Adrenal gland (tissue), 12 donors: ENCODE results near the gene COL12A1. TPM values are rescaled to one million over a fixed set of nuclear protein-coding genes. Genes with fewer than 3 reads are reported as not detected.
A peak's percentile ranks its signal among the peaks of the same experiment; 100 is the strongest.

Source experiments
- DNase-seq, 7 donors: peaks; one replicate each; pipeline ENCODE4 v3.0.0-alpha.2; 2019 to 2020
- H3K27ac ChIP-seq, 5 donors: fragments of 200-600 bp; sonication (generic) in 4 of 5; 1 replicate in 3 of 5; 2 replicates in 2 of 5; pipeline versions ENCODE4 v1.5.1 to v1.8.0; 2016 to 2020; ENCODE audit warnings: mild to moderate bottlenecking in 1 of 5
- H3K27me3 ChIP-seq: fragments of 200-600 bp; 2 replicates; pipeline ENCODE4 v1.8.0; 2021
- H3K36me3 ChIP-seq, 2 donors: fragments of 200-600 bp; replicated peaks in 1 of 2; 1 replicate in 1 of 2; 2 replicates in 1 of 2; pipeline versions ENCODE4 v1.5.1 to v1.8.0; 2018 to 2022
- H3K4me1 ChIP-seq, 2 donors: fragments of 200-600 bp; replicated peaks in 1 of 2; 1 replicate in 1 of 2; 2 replicates in 1 of 2; pipeline versions ENCODE4 v1.5.1 to v1.8.0; 2018 to 2021
- H3K4me3 ChIP-seq, 4 donors: fragments of 200-600 bp; sonication (generic) in 3 of 4; one replicate each; pipeline ENCODE4 v1.5.1; 2016 to 2018
- H3K9me3 ChIP-seq, 3 donors: fragments of 200-600 bp; sonication (generic) in 1 of 3; replicated peaks in 1 of 3; 1 replicate in 2 of 3; 2 replicates in 1 of 3; pipeline versions ENCODE4 v1.5.1 to v1.8.0; 2016 to 2021
- POLR2A ChIP-seq, 2 donors: fragments of 450-650 bp; IDR thresholded peaks; one replicate each; pipeline ENCODE4 v1.6.1; 2017; ENCODE audit warnings: antibody characterized with exemption in 2 of 2, mild to moderate bottlenecking in 2 of 2, moderate library complexity in 1 of 2
- WGBS, 4 donors: extraction: QIAGEN DNeasy Blood & Tissue Kit in 2 of 4; methylation state at CpG; one replicate each; pipeline versions ENCODE4 v1.1.5 to v1.1.7; 2013 to 2017; 5-methylcytosine and 5-hydroxymethylcytosine counted together
- intact Hi-C, 2 donors: fragments of 100-400 bp; cut with DNase I; formaldehyde crosslinking; loops; one replicate each; pipeline versions ENCODE4 v1.14.1 to v1.15.0; 2022 to 2023
- polyA plus RNA-seq, 3 donors: library from polyadenylated mRNA; stranded (reverse); fragments of 200-250 nt in 2 of 3; fragments of 350-450 nt in 1 of 3; fragmentation: Illumina TruSeq in 1 of 3; extraction: RNeasy Lipid Tissue Mini Kit (QIAGEN cat#74804) in 1 of 3; gene quantifications; one replicate each; pipeline ENCODE4 v1.2.3, GENCODE V29; 2013 to 2014
- total RNA-seq, 9 donors: library from RNA; depleted of rRNA in 4 of 9; stranded (reverse); fragments of >200 nt in 4 of 9; fragments of 120-200 nt in 1 of 9; fragmentation: NEBNext Ultra II Directional in 1 of 9; extraction: Animal tissue kit (Norgen Biotek cat#: 25700) in 1 of 9; gene quantifications; one replicate each; pipeline versions ENCODE4 v1.1.0 to v1.2.4, GENCODE V29; 2013 to 2023
- TF ChIP-seq, protein P1 (sequence below), 6 experiments: fragments of 450-650 bp in 4 of 6; fragments of 200-600 bp in 2 of 6; sonication (generic) in 1 of 6; IDR thresholded peaks; 1 replicate in 5 of 6; 2 replicates in 1 of 6; pipeline versions ENCODE4 v1.5.1 to v1.8.0; 2016 to 2021; ENCODE audit warnings: antibody characterized with exemption in 6 of 6, mild to moderate bottlenecking in 2 of 6, moderate library complexity in 1 of 6
- donor health status: healthy with polysubstance abuse.
- donor health status: Bipolar disorder and iron deficiency.
- donor health status: DM: yes; HTN: yes; CAD: no.
- donor health status: DM: no; HTN: no; CAD: no.
- donor health status: DM: no; HTN: no; CAD: no.
- donor health status: DM: yes; HTN: yes; CAD: no.

COL12A1 gene
- total and polyA plus RNA-seq, 12 donors, result 13.0 to 106 (median 54.2) TPM

- 54 to 57% (median 55%) methylated on average over 2 of the region's 2 CpGs for WGBS, 4 donors
- H3K27me3 ChIP-seq, result no peaks in the 10 kb centered on the region
- no peaks in the 10 kb centered on the region for H3K9me3 ChIP-seq
- no peak for DNase-seq
- no peak overlapping the region for H3K27ac ChIP-seq
- no peaks in the 10 kb centered on the region for H3K4me1 ChIP-seq
- intact Hi-C loops, result no loop called here
- H3K36me3 ChIP-seq, result no peaks in the 10 kb centered on the region
- TF ChIP-seq, protein P1, sequence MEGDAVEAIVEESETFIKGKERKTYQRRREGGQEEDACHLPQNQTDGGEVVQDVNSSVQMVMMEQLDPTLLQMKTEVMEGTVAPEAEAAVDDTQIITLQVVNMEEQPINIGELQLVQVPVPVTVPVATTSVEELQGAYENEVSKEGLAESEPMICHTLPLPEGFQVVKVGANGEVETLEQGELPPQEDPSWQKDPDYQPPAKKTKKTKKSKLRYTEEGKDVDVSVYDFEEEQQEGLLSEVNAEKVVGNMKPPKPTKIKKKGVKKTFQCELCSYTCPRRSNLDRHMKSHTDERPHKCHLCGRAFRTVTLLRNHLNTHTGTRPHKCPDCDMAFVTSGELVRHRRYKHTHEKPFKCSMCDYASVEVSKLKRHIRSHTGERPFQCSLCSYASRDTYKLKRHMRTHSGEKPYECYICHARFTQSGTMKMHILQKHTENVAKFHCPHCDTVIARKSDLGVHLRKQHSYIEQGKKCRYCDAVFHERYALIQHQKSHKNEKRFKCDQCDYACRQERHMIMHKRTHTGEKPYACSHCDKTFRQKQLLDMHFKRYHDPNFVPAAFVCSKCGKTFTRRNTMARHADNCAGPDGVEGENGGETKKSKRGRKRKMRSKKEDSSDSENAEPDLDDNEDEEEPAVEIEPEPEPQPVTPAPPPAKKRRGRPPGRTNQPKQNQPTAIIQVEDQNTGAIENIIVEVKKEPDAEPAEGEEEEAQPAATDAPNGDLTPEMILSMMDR (IDR thresholded peaks at IDR 0.05), result no peak
- no peak for TF ChIP-seq POLR2A (IDR thresholded peaks at IDR 0.05)
- no peak overlapping the region for H3K4me3 ChIP-seq
Observed at GRCh38 chr6:75077701-75078100, 128.2 kb downstream of the COL12A1 start.

GRCh38 chr6:75076009-75076408, 129.8 kb downstream of the COL12A1 start:
- no peak overlapping the region for H3K27ac ChIP-seq
- no peaks in the 10 kb centered on the region for H3K9me3 ChIP-seq
- intact Hi-C loops, result no loop called here
- no peak overlapping the region for H3K4me3 ChIP-seq
- 77 to 90% (median 86%) methylated on average over 5 of the region's 5 CpGs for WGBS, 4 donors
- no peaks in the 10 kb centered on the region for H3K36me3 ChIP-seq
- TF ChIP-seq POLR2A (IDR thresholded peaks at IDR 0.05), result no peak
- TF ChIP-seq, protein P1 (IDR thresholded peaks at IDR 0.05), result no peak
- DNase-seq, result no peak
- H3K4me1 ChIP-seq, result no peaks in the 10 kb centered on the region
- H3K27me3 ChIP-seq, result no peaks in the 10 kb centered on the region

GRCh38 chr6:75070244-75070643, 135.6 kb downstream of the COL12A1 start:
- WGBS, 4 donors, result 56 to 70% (median 66%) methylated on average over 1 of the region's 1 CpG
- Histone ChIP-seq H3K4me1 (no peaks in the 10 kb centered on the region), H3K4me3 (no peak overlapping the region), H3K9me3 (no peaks in the 10 kb centered on the region), H3K27ac (no peak overlapping the region), H3K27me3 (no peaks in the 10 kb centered on the region), H3K36me3 (no peaks in the 10 kb centered on the region)
- intact Hi-C loops, result no loop called here
- no peak for TF ChIP-seq POLR2A (IDR thresholded peaks at IDR 0.05)
- TF ChIP-seq, protein P1 (IDR thresholded peaks at IDR 0.05), result no peak
- DNase-seq, result no peak

DNA sequence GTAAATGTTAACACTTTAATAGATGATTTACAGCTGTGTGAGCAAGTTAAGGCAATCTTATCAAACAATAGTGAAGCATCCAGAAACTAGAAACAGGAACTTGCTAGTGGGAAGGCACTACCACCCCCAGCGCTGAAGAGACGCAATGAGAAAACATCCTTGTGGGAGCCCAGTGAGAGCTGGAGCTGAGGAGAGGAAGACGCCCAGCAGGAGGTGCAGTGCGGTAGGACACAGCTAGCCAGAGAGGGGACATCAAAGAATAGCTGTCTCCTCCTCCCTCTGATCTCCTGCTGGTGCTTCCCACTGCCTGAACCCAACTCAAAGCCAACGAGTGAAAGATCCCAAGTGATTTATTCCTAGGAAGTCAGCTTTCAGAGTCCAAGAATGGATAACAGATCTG, 140.3 kb downstream of the COL12A1 start:
- peak in 2 of 7 donors; percentile 21 to 27 for DNase-seq
- intact Hi-C loops, result no loop called here
- Histone ChIP-seq H3K4me3 (no peak overlapping the region), H3K27me3 (no peaks in the 10 kb centered on the region), H3K9me3 (no peaks in the 10 kb centered on the region), H3K27ac (no peak overlapping the region), H3K36me3 (no peaks in the 10 kb centered on the region), H3K4me1 (no peaks in the 10 kb centered on the region)
- TF ChIP-seq, protein P1 (IDR thresholded peaks at IDR 0.05), result peak in 1 of 6 experiments; percentile 12
- TF ChIP-seq POLR2A (IDR thresholded peaks at IDR 0.05), result no peak
- 26 to 29% (median 27%) methylated on average over 5 of the region's 5 CpGs for WGBS, 4 donors
